GM21717 (cell line): ENCODE results near the gene CRYBB1.
"Not testable (repeated sequence)": the region's sequence is repeated elsewhere in the genome, so short reads cannot be mapped to it uniquely, and the experiment has no call there.

ENCODE experiments used
- ATAC-seq: cut with Tn5 transposase; IDR thresholded peaks from one replicate; pipeline ENCODE4 v1.9.1; 2021; ENCODE audit warnings: mild to moderate bottlenecking, moderate library complexity; ENCODE audit not compliant: unreplicated experiment

Gene CRYBB1

GRCh38 chr22:26642465-26643417, 24.9 kb upstream of the CRYBB1 start:
- no peak for ATAC-seq

- ATAC-seq, result no peak
These were observed 18.5 kb upstream of the CRYBB1 start for GRCh38 chr22:26636296-26636695.

- ATAC-seq, result no peak
These were observed 17.3 kb upstream of the CRYBB1 start for GRCh38 chr22:26635117-26635516.

GRCh38 chr22:26634189-26634588, 16.4 kb upstream of the CRYBB1 start:
- ATAC-seq, result no peak

GRCh38 chr22:26632422-26633155, 14.8 kb upstream of the CRYBB1 start:
- ATAC-seq, result no peak

- ATAC-seq, result no peak
These were observed 13.5 kb upstream of the CRYBB1 start for GRCh38 chr22:26631282-26631681.

GRCh38 chr22:26629988-26630761, 12.3 kb upstream of the CRYBB1 start:
- no peak for ATAC-seq

- ATAC-seq, result no peak
These were observed 7.0 kb upstream of the CRYBB1 start for GRCh38 chr22:26624803-26625202.

- ATAC-seq, result no peak
These were observed 6.2 kb upstream of the CRYBB1 start for GRCh38 chr22:26623984-26624383.

- no peak for ATAC-seq
These were observed 3.8 kb upstream of the CRYBB1 start, which contains the start of gene CRYBA4 for GRCh38 chr22:26621663-26622062. TSS of gene CRYBA4 (plus strand) at chr22:26621963. CDS start at chr22:26622597, 634 bp downstream.

- no peak for ATAC-seq
These were observed 2.4 kb upstream of the CRYBB1 start for GRCh38 chr22:26620197-26620596.

GRCh38 chr22:26619510-26619909, 1.7 kb upstream of the CRYBB1 start:
- no peak for ATAC-seq

- no peak for ATAC-seq
These were observed 628 bp upstream of the CRYBB1 start for GRCh38 chr22:26618455-26618854.

GRCh38 chr22:26616650-26617049, 1.2 kb downstream of the CRYBB1 start:
- no peak for ATAC-seq

GRCh38 chr22:26615830-26616435, 1.9 kb downstream of the CRYBB1 start:
- ATAC-seq, result no peak

GRCh38 chr22:26615149-26615548, 2.7 kb downstream of the CRYBB1 start:
- peak; percentile 49 for ATAC-seq

GRCh38 chr22:26614322-26614721, 3.5 kb downstream of the CRYBB1 start:
- no peak for ATAC-seq

- ATAC-seq, result not testable (repeated sequence)
These were observed 4.1 kb downstream of the CRYBB1 start for GRCh38 chr22:26613753-26614152.

GRCh38 chr22:26612652-26613051, 5.2 kb downstream of the CRYBB1 start:
- no peak for ATAC-seq

GRCh38 chr22:26610996-26611395, 6.8 kb downstream of the CRYBB1 start:
- no peak for ATAC-seq
